NCI-H226 (cell line): ENCODE measurements around the gene GFOD1.
A peak's percentile ranks its signal among the peaks of the same experiment; 100 is the strongest.
"Not testable (repeated sequence)": the region's sequence is repeated elsewhere in the genome, so short reads cannot be mapped to it uniquely, and the experiment has no call there.

Source experiments
- DNase-seq: peaks from one replicate; pipeline ENCODE4 v3.0.0-alpha.2; 2015

Gene GFOD1

DNA sequence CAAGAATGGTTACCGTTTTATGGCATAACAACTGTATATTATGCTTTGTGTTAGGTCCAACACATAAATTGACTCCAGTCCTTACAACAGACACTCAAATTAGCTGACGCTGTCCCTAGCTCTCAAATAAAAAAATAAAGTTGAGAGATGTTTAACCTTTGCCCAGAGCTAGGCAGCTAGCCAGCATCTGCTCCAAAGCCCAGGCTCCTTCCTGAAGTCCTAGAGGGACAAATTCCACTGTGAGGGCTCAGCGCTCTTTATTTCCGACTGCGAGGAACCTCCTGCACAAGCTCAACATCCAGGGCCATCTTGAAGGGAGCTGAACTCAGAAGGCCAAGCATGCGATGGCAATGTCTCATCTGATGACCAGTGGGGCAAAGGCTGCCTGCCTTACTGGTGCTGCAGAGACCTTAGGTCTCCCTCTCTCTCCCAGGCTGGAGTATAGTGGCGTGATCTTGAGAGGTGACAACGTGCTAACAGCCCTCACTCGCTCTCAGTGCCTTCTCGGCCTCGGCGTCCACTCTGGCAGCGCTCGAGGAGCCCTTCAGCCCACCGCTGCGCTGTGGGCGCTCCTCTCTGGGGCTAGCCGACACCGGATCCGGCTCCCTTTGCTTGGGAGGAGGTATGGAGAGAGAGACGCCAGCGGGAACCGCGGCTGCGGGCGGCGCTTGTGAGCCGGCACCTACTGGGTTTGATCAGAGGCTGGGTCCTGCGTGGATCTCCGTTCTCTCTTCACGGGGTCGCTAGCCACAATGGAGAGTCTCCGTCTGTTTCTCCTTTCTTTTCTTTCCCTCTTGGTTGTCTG is 24.7 kb upstream of the GFOD1 start:
- no peak for DNase-seq

DNA sequence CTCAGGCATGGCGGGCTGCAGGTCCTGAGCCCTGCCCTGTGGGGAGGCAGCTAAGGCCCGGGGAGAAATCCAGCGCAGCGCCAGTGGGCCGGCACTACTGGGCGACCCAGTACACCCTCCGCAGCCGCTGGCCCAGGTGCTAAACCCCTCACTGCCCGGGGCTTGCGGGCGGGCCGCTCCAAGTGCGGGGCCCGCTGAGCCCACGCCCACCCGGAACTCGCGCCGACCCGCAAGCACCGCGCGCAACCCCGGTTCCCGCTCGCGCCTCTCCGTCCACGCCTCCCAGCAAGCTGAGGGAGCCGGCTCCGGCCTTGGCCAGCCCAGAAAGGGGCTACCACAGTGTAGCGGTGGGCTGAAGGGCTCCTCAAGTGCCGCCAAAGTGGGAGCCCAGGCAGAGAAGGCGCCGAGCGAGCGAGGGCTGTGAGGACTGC is 23.8 kb upstream of the GFOD1 start:
- DNase-seq, result not testable (repeated sequence)

DNA sequence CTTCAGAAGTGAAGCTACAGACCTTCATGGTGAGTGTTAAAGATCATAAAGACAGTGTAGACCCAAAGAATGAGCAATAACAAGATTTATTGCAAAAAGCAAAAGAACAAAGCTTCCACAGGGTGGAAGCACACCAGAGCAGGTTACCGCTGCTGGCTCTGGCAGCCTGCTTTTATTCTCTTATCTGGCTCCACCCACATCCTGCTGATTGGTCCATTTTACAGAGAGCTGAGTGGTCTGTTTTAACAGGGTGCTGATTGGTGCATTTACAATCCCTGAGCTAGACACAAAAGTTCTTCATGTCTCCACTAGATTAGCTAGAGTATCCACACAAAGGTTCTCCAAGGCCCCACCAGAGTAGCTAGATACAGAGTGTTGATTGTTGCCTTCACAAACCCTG is 23.0 kb upstream of the GFOD1 start:
- not testable (repeated sequence) for DNase-seq

DNA sequence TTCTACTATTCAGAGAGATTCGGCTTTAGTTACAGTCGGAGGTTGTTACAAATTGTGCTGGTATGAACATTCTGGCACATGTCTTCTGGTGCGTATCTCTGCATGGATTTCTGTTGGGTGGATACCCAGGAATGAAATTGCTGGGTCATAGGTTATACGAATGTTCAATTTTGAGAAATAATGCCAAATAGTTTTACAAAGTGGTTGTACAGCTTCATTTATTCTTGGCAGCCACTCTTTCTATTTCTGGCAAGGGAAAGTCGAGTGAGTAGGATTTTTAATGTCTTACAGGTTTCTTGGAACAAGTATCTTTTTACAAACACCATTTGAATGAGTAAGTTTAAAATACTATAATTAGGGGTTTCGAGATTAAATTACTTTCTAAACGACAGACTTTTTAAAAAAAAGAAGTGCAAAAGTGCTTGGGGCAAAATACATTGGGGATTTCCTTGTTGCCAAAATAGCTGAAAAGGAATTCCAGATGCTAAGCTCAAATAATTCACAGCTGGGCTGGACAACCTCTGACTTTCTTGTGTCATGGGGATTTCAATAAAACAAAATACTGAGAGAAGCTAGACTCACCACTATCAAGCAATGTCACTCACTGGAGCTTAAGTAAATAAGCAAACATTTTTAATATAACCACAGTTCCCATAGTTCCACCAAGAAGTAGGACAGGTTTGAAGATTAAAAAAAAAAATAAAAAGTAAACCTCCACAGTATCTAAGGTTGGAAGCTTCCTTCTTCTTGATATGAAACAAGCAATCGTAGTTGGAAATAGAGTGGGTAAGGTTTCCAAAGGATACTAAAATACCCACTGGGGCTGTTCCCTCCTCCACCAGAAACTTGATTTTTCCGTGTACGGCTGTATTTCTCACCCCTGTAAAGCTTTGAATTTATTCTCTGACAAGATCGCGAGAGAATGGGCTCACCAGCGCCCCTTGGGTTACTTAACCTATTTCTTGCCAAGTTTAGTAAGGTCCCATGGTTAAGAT is 21.6 kb upstream of the GFOD1 start:
- DNase-seq, result no peak

DNA sequence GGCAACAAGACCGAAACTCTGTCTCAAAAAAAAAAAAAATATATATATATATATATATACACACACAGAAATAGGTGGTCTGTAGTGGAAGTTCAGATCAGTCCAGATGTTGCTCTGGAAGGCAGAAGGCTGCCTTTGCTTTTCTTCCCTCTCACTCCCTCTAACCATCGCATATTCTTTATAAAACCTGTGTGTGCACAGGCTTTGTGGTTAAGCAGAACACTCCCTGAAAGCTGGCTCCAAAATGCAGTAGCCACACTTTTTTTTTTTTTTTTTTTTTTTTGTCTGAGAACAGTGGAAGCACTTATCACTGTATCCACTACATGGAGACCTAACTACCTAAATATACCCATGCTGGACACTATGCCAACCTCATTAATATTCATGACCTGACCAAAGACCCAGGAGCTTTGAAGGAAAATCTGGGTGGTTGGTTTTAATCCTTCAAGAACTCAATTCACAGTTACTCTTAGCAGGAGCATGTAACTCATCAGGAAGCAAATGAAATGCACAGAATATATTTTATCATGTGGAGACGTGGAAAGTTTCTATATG is 20.0 kb upstream of the GFOD1 start:
- DNase-seq, result no peak

DNA sequence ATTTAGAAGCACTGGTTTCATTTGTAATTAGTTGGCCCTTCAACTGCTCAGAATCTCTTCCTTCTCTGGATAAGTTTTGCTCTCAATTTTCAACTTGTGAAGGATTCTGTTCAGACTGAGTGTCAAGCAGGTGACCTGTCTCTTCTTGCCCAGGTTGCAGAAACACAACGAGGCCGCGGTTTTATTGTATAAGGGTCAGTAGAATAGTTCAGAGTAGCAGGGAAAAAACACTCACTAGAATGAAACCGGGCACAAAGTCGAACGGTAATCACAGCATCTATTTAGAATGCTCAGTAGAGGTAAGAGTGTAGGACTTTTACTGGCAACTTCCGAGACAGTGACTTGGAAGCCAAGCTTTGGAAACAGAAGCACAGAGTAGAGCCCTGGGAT is 17.9 kb upstream of the GFOD1 start:
- DNase-seq, result no peak

DNA sequence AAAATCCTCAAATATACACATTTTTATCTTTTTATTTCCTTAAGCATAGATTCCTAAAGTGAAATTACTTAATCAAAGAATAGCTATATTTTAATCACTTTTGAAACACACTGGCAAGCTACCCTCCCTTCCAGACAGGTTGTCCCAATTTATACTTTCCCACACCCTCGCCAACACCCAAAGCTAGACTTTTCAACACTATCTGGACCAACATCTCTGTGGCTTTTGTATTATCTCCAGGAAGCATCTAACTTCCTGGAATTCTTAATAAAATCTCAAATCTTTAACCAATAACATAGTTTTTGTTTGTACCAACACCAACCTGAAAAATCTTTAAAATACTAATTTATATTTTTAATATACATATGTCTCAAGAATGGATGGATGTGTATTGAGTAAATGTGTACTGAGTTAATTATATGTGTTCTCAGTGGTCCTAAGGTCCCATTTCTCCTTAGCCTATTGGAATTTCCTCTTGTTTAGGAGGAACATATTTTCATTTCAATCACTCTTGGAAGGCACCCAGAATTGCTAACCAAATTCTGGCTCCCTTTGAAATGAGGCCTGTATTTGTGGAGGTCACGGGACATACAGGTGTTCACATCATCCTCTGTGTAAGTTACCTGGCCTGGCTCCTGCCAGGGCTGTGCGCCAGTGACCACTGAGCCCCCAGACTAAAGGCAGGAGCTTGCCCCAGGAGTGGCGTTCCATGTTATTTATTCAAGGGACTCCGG is 17.4 kb upstream of the GFOD1 start:
- DNase-seq, result no peak

DNA sequence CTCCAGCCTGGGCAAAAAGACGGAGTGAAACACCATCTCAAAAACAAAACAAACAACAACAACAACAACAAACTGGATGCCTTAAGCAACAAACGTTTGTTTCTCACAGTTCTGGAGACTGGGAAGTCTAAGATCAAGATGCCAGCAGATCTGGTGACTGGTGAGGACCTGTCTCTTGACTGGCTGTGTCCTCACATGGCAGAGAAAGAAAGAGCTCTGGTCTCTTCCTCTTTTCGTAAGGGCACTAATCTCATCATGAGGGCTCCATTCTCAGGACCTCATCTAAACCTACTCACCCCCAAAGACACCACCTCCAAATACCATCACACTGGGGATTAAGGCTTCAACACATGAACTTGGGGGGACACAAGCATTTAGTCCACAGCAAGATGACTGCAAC is 13.5 kb upstream of the GFOD1 start:
- no peak for DNase-seq

DNA sequence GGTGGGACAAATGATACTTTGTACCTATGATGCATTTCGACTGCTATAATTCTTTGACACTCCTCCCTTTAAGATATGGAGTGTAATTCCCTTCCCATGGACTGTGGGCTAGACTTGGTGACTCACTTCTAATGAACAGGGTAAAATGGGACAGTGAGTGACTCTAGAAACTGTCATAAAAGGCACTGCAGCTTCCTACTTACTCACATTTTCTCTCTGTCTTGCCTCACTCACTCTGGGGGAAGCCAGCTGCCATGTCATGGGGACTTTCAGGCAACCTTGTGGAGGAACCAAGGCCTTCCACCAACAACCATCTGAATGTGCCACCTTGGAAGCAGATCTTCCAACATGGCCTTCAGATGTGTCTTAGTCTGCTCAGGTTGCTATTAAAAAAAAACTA is 12.9 kb upstream of the GFOD1 start:
- DNase-seq, result no peak

DNA sequence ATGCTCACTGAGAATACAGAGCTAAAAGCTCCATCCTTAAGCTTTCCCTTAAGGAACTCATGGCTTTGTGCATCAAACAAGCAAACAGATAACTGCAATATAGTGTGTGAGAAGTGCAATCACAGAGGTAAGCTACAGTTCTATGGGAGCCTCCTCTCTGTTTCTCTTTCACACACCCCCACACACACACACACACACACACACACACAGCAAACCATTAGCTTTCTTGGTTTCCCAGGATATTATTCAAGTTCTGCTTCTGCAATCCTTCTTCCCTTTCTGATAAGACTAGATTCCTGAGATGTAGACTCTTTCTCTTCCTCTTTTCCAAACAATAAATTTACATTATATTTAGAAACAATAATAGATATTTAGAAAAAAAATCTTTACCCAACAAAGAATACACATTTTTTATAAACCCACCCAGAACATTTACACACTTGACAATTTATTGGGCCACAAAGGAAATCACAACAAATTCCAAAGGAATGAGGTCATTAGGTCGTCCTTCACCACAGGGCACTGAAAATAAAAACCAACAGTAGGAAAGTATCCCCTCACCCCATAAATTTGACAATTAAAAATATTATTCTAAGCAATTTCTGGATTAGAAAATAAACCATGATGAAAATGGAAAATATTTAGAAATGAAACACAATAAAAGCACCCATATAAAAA is 9.3 kb upstream of the GFOD1 start:
- peak; percentile 26 for DNase-seq

DNA sequence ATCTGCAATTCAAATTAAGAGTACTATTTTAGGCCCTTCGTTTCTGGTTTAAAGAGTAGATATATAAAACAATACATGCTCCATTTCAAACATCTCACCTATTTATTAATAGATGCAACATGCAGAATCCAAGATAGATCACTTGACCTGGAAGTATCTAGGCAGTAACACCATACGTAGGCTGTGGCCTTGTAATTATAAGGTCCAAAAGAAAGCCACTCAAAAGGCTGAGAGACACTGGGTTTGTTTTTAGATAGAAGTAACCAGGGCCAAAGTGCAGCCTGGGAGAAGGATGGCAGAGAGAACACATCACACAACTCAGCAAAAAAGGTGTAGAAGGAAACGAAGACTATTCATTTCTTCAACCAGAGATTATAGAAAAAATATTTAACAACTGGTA is 8.4 kb upstream of the GFOD1 start:
- no peak for DNase-seq

DNA sequence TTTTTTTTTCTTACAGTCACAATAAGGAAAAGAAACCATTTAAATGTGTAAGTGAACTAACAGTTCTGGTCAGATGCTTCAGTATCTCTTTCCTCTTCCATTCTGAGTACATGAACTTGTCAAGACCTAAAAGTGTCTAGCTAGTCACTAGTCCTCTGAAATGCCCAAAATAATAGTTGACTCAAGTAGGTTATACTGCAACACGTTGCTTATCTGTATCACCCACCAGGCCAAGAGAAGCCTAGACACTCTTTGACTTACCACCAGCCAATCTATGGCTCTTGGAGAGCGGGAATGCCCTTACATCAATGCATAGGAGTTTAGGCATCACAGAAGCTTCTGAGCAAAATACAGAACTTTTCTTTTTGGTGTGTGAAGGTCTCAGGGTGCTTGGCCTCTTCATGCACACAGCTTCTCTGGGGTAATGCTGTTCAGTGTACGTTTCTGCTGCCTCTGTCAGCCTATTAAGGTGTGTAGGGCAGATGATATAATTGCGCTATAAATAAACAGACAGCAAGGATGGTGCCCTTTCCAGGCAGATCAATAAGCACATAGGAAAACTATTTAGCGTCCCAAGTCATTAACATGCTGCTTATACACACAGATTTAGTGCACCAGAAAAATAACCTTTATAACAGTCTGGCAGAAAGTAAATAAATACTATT is 7.8 kb upstream of the GFOD1 start:
- no peak for DNase-seq

DNA sequence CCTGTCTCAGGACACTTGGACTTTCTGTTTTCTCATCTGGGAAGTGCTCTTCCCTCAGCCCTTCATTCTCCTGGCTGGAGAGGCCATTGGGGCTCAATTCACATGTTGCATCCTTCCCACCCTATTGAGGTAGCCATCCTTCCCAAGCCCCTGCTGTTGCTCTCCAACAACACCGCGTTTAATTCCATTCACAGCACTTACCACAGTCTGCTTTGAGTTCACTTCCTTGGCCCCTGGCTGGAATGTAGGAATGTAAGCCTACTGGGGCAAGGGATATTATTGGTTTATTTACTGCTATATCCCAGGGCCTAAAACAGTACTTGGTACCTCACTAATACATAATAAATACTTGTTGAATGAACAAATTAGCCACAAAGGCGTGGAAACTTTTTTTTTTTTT is 6.7 kb upstream of the GFOD1 start:
- no peak for DNase-seq

DNA sequence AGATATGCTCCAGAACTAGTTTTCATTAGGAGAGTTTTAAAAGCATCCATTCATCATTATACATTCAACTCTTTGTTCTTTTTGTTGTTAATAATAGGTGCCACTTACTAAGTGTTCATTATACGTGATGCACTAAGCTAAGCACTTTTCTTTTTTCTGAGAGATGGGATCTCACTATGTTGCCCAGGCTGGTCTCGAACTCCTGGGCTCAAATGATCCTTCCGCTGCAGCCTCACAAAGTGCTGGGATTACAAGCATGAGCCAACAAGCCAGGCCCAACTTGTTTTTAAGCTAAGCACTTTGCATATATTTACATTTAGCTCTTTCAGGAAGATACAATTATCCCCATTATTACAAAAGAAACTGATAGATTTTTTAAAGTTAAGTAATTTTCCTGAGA is 5.7 kb upstream of the GFOD1 start:
- DNase-seq, result no peak

DNA sequence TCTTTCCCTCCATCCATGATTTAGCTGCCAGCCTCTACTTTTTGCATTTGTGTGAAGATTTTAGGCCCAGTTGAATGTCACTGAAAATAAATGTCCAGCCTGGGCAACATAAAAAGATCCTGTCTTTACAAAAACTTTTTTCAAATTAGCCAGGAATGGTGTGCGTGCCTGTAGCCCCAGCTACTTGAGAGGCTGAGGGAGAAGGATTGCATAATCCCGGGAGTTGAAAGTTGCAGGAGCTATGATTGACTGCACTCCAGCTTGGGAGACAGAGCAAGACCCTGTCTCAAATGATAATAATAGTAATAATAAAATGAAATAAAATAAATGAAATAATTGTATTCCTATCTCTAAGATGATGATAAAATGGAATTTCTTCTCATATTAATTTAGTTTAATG is 5.0 kb upstream of the GFOD1 start:
- DNase-seq, result no peak

DNA sequence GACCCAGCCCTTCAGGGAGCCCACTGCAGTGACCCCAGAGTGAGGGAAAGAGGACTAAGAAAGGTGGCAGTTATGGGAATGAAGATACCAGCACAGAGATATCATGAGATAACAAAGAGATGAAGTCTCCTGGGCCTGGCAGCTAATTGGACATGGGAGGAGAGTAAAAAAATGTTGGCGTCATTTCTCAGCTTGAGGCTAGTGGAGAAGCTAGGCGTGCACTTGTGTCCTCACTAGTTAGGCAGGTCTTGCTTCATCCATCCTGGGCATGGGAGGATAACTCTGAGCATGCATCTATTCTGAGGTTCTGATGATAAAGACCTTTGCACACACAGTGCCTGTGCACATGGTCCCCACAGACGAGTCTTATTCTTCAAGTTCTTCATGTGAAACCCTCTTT is 4.1 kb upstream of the GFOD1 start:
- DNase-seq, result peak; percentile 32

DNA sequence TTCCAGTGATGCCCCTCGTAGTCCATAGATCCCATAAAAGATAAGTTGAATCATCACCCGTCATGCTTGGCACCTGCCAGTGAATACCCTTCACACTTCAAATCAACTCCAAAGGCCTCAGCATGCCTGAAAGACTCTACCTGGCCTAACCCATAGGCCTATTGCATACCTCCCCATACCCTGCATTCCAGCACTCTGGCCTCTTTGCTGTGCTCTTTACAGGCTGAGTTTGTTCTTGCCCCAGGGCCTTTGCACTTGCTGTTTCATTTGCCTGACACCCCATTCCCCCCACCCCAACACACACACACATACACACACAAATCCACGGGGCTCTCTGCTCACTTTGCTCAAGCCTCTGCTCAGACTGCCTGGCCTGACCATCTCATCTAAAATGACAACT is 3.0 kb upstream of the GFOD1 start:
- no peak for DNase-seq

DNA sequence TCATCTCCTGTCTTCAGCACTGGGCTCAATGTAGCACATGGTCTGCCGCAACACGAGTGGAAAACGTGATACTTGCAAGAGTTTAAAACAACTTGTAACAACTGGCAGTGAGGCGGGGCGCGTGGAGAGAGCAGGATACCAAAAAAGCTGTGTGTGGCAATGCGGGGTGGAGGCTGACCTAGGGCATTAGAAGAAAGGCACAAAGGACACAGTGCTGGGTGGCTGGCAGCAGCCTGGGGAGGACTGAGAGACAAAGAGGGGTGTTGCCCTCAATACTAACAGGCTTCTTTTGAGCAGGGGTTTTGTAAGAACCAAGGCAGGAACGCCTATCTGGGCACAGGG is 1.5 kb upstream of the GFOD1 start:
- no peak for DNase-seq

DNA sequence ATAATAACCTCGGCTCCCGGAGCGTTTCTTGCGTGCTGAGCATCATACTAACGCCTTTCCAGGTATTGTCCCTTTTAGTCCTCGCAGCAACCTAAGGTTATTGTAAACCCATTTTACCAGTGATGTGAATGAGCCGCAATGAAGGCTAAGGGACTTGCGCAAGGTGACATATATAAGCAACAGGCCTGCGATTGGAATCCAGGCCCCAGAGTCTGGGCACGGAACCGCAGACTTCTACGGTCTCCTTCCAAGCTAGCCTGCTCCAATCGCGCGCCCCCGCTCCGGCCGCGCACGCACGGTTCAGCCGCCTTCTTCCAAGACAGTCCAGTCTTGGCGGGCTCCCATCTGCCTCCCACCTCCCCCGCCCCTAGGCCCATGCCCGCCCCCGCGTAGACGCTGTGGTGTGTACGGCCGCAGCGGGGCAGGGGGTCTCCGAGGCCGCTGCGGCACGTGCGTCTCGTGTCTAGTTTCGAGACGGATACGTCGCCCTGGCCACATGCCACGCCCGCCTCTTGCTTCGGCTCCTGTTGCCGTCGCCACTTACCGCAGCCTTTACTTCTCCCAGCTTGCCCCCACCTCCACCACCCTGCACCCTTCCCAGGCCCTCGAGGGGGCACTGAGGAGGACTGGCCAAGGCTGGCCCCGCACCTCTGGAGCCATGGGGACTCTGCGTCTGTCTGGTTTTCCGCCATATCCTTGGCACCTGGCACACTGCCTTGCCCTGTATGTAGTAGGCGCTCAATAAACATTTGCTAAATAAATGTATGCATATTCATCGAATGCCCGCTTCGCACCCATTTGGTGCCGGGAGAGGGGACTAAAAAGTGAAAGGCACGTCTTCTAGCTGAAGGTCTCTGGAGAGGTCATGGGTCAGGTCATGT is 855 bp upstream of the GFOD1 start:
- DNase-seq, result no peak

DNA sequence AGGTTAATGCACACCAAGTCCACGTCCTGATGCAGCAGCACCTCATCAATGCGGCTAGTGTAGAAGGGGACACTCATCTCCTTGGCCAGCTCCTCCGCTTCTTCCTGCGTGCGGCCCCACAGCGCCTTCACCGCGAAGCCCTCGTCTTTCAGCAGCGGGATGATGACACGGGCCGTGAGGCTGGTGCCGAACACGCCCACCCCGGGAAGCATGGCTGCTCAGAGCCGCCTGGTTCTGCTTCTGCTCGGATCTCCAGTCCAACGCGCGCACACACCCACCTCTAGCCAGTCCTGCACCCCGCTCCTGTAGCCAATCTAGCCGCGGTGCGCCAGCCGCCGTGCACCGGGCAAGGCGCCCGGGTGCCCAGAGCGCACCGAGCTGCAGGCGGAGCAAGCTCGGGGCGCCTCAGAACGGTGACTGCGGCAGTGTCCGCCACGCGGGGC is 700 bp downstream of the GFOD1 start:
- peak; percentile 65 for DNase-seq
